ENCODE data around the gene LHX4. TPM values are rescaled to one million over a fixed set of nuclear protein-coding genes. Genes with fewer than 3 reads are reported as not detected.

The LHX4 gene
- total RNA-seq, 1 experiment from 2014 or later: 0.72 TPM

GRCh38 chr1:180256341-180257027 lies 26.4 kb downstream of the LHX4 start:
- DNase-seq (ENCODE audit: low read depth): no peak

- no peak for DNase-seq (ENCODE audit: low read depth)
These were observed 26.9 kb downstream of the LHX4 start for GRCh38 chr1:180257028-180257386.

- DNase-seq (ENCODE audit: low read depth): no peak
These were observed 27.4 kb downstream of the LHX4 start for GRCh38 chr1:180257486-180257885.

- DNase-seq (ENCODE audit: low read depth): no peak
These were observed 28.2 kb downstream of the LHX4 start for GRCh38 chr1:180258290-180258689.

GRCh38 chr1:180258935-180259334 lies 28.9 kb downstream of the LHX4 start:
- no peak for DNase-seq (ENCODE audit: low read depth)

- no peak for DNase-seq (ENCODE audit: low read depth)
These were observed 29.6 kb downstream of the LHX4 start for GRCh38 chr1:180259431-180260338.

GRCh38 chr1:180260541-180260940 lies 30.5 kb downstream of the LHX4 start:
- no peak for DNase-seq (ENCODE audit: low read depth)

GRCh38 chr1:180261030-180261429 lies 31.0 kb downstream of the LHX4 start:
- DNase-seq (ENCODE audit: low read depth): no peak

- no peak for DNase-seq (ENCODE audit: low read depth)
These were observed 31.6 kb downstream of the LHX4 start for GRCh38 chr1:180261524-180262155.

- DNase-seq (ENCODE audit: low read depth): peak; percentile 21
These were observed 32.8 kb downstream of the LHX4 start for GRCh38 chr1:180262628-180263488.

- DNase-seq (ENCODE audit: low read depth): no peak
These were observed 34.5 kb downstream of the LHX4 start for GRCh38 chr1:180264595-180264994.

GRCh38 chr1:180265201-180265600 lies 35.1 kb downstream of the LHX4 start:
- no peak for DNase-seq (ENCODE audit: low read depth)

- no peak for DNase-seq (ENCODE audit: low read depth)
These were observed 35.8 kb downstream of the LHX4 start for GRCh38 chr1:180265871-180266270.

GRCh38 chr1:180266275-180267210 lies 36.5 kb downstream of the LHX4 start:
- no peak for DNase-seq (ENCODE audit: low read depth)

GRCh38 chr1:180267211-180267561 lies 37.1 kb downstream of the LHX4 start:
- DNase-seq (ENCODE audit: low read depth): no peak

- no peak for DNase-seq (ENCODE audit: low read depth)
These were observed 37.9 kb downstream of the LHX4 start for GRCh38 chr1:180267761-180268555.

GRCh38 chr1:180268556-180269075 lies 38.6 kb downstream of the LHX4 start:
- DNase-seq (ENCODE audit: low read depth): no peak

- DNase-seq (ENCODE audit: low read depth): no peak
These were observed 39.8 kb downstream of the LHX4 start for GRCh38 chr1:180269645-180270529.
